WTC11 (cell line): ENCODE data around the gene MPP2. TPM values are rescaled to one million over a fixed set of nuclear protein-coding genes. Genes with fewer than 3 reads are reported as not detected.

Source experiments
- ATF3 ChIP-seq: sonication (generic); formaldehyde crosslinking; conservative IDR thresholded peaks from 2 replicates; pipeline ENCODE4 v1.8.1; 2022; ENCODE audit warnings: mild to moderate bottlenecking, missing genetic modification reagents
- ATF6 ChIP-seq: sonication (generic); formaldehyde crosslinking; IDR thresholded peaks from 2 replicates; pipeline ENCODE4 v1.8.1; 2023; ENCODE audit warnings: mild to moderate bottlenecking, missing genetic modification reagents
- E2F1 ChIP-seq: sonication (generic); formaldehyde crosslinking; IDR thresholded peaks from 2 replicates; pipeline ENCODE4 v1.8.0; 2022; ENCODE audit warnings: mild to moderate bottlenecking, missing genetic modification reagents
- ETV6 ChIP-seq: sonication (generic); formaldehyde crosslinking; IDR thresholded peaks from 2 replicates; pipeline ENCODE4 v1.8.1; 2022; ENCODE audit warnings: mild to moderate bottlenecking, missing genetic modification reagents
- FOXJ3 ChIP-seq: sonication (generic); formaldehyde crosslinking; IDR thresholded peaks from 2 replicates; pipeline ENCODE4 v1.9.0; 2021; ENCODE audit warnings: missing genetic modification reagents, mild to moderate bottlenecking, borderline replicate concordance
- FOXK1 ChIP-seq: sonication (generic); formaldehyde crosslinking; IDR thresholded peaks from 2 replicates; pipeline ENCODE4 v1.8.0; 2022; ENCODE audit warnings: mild to moderate bottlenecking, moderate library complexity, missing genetic modification reagents
- FOXP1 ChIP-seq: sonication (generic); formaldehyde crosslinking; IDR thresholded peaks from 2 replicates; pipeline ENCODE4 v1.8.0; 2022; ENCODE audit warnings: missing genetic modification reagents, mild to moderate bottlenecking, moderate library complexity, borderline replicate concordance
- GABPB1 ChIP-seq: sonication (generic); formaldehyde crosslinking; IDR thresholded peaks from 2 replicates; pipeline ENCODE4 v1.8.1; 2023; ENCODE audit warnings: mild to moderate bottlenecking, missing genetic modification reagents
- JUN ChIP-seq: sonication (generic); formaldehyde crosslinking; IDR thresholded peaks from 2 replicates; pipeline ENCODE4 v1.8.0; 2023; ENCODE audit warnings: mild to moderate bottlenecking, missing genetic modification reagents
- NFATC4 ChIP-seq: fragments of 250-450 bp; sonication (Bioruptor Pico); IDR thresholded peaks from 2 replicates; pipeline ENCODE4 v1.9.0; 2021; ENCODE audit warnings: mild to moderate bottlenecking
- OVOL2 ChIP-seq: fragments of 250-450 bp; sonication (Bioruptor Pico); IDR thresholded peaks from 2 replicates; pipeline ENCODE4 v1.9.0; 2021; ENCODE audit warnings: mild to moderate bottlenecking, borderline replicate concordance
- SMAD3 ChIP-seq: sonication (generic); formaldehyde crosslinking; IDR thresholded peaks from 2 replicates; pipeline ENCODE4 v1.8.0; 2022; ENCODE audit warnings: missing genetic modification reagents, mild to moderate bottlenecking, borderline replicate concordance
- SMAD4 ChIP-seq: sonication (generic); formaldehyde crosslinking; IDR thresholded peaks from 2 replicates; pipeline ENCODE4 v1.8.0; 2022; ENCODE audit warnings: mild to moderate bottlenecking, missing genetic modification reagents
- TEAD1 ChIP-seq: sonication (generic); formaldehyde crosslinking; IDR thresholded peaks from 2 replicates; pipeline ENCODE4 v1.8.0; 2022; ENCODE audit warnings: mild to moderate bottlenecking, missing genetic modification reagents
- ZNF121 ChIP-seq: sonication (generic); formaldehyde crosslinking; IDR thresholded peaks from 2 replicates; pipeline ENCODE4 v1.8.0; 2023; ENCODE audit warnings: missing genetic modification reagents
- ZNF232 ChIP-seq: sonication (generic); formaldehyde crosslinking; IDR thresholded peaks from 2 replicates; pipeline ENCODE4 v1.8.0; 2022; ENCODE audit warnings: mild to moderate bottlenecking, missing genetic modification reagents
- ZNF281 ChIP-seq: sonication (generic); formaldehyde crosslinking; IDR thresholded peaks from 2 replicates; pipeline ENCODE4 v1.8.0; 2023; ENCODE audit warnings: mild to moderate bottlenecking, missing genetic modification reagents
- total RNA-seq: library from RNA; stranded (reverse); gene quantifications from 3 replicates; pipeline ENCODE4 v1.2.3, GENCODE V29; 2021
- TF ChIP-seq, protein P1 (sequence below): fragments of 250-450 bp; sonication (Bioruptor Pico); IDR thresholded peaks from 2 replicates; pipeline ENCODE4 v1.9.0; 2021; ENCODE audit warnings: mild to moderate bottlenecking
- TF ChIP-seq, protein P2 (sequence below): sonication (generic); formaldehyde crosslinking; IDR thresholded peaks from 2 replicates; pipeline ENCODE4 v1.8.1; 2023; ENCODE audit warnings: mild to moderate bottlenecking, missing genetic modification reagents
- TF ChIP-seq, protein P3 (sequence below): sonication (generic); formaldehyde crosslinking; IDR thresholded peaks from 2 replicates; pipeline ENCODE4 v1.8.0; 2022; ENCODE audit warnings: mild to moderate bottlenecking, missing genetic modification reagents
- TF ChIP-seq, protein P4 (sequence below): sonication (generic); formaldehyde crosslinking; IDR thresholded peaks from 2 replicates; pipeline ENCODE4 v1.8.1; 2023; ENCODE audit warnings: mild to moderate bottlenecking, moderate library complexity, missing genetic modification reagents

Gene MPP2
- total RNA-seq, 1 experiment from 2014 or later = 29.3 TPM

- no peak for TF ChIP-seq FOXJ3
- TF ChIP-seq JUN (CRISPR knock-in tag) = no peak
- TF ChIP-seq, protein P1, sequence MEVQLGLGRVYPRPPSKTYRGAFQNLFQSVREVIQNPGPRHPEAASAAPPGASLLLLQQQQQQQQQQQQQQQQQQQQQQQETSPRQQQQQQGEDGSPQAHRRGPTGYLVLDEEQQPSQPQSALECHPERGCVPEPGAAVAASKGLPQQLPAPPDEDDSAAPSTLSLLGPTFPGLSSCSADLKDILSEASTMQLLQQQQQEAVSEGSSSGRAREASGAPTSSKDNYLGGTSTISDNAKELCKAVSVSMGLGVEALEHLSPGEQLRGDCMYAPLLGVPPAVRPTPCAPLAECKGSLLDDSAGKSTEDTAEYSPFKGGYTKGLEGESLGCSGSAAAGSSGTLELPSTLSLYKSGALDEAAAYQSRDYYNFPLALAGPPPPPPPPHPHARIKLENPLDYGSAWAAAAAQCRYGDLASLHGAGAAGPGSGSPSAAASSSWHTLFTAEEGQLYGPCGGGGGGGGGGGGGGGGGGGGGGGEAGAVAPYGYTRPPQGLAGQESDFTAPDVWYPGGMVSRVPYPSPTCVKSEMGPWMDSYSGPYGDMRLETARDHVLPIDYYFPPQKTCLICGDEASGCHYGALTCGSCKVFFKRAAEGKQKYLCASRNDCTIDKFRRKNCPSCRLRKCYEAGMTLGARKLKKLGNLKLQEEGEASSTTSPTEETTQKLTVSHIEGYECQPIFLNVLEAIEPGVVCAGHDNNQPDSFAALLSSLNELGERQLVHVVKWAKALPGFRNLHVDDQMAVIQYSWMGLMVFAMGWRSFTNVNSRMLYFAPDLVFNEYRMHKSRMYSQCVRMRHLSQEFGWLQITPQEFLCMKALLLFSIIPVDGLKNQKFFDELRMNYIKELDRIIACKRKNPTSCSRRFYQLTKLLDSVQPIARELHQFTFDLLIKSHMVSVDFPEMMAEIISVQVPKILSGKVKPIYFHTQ (CRISPR knock-in tag) = no peak
- TF ChIP-seq TEAD1 (CRISPR knock-in tag) = peak; percentile 71; the same call in 1 of the 2 replicates
- TF ChIP-seq, protein P2, sequence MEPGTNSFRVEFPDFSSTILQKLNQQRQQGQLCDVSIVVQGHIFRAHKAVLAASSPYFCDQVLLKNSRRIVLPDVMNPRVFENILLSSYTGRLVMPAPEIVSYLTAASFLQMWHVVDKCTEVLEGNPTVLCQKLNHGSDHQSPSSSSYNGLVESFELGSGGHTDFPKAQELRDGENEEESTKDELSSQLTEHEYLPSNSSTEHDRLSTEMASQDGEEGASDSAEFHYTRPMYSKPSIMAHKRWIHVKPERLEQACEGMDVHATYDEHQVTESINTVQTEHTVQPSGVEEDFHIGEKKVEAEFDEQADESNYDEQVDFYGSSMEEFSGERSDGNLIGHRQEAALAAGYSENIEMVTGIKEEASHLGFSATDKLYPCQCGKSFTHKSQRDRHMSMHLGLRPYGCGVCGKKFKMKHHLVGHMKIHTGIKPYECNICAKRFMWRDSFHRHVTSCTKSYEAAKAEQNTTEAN (CRISPR knock-in tag) = peak; percentile 13; the same call in 1 of the 2 replicates
- TF ChIP-seq SMAD3 (CRISPR knock-in tag) = peak; percentile 76; the same call in 1 of the 2 replicates
- no peak for TF ChIP-seq SMAD4 (CRISPR knock-in tag)
- TF ChIP-seq ATF6 (CRISPR knock-in tag) = no peak
- 0 out of 2 replicates have a peak, but pooled peaks have one; percentile 38 for TF ChIP-seq FOXK1
- TF ChIP-seq FOXP1 (CRISPR knock-in tag) = peak; percentile 53; the same call in 1 of the 2 replicates
- TF ChIP-seq ZNF121 (CRISPR knock-in tag) = 0 out of 2 replicates have a peak, but pooled peaks have one; percentile 14
- TF ChIP-seq OVOL2 = no peak
- peak; percentile 90 for TF ChIP-seq ZNF232 (CRISPR knock-in tag)
- no peak for TF ChIP-seq GABPB1 (CRISPR knock-in tag)
- no peak for TF ChIP-seq ZNF281 (CRISPR knock-in tag)
- TF ChIP-seq, protein P3, sequence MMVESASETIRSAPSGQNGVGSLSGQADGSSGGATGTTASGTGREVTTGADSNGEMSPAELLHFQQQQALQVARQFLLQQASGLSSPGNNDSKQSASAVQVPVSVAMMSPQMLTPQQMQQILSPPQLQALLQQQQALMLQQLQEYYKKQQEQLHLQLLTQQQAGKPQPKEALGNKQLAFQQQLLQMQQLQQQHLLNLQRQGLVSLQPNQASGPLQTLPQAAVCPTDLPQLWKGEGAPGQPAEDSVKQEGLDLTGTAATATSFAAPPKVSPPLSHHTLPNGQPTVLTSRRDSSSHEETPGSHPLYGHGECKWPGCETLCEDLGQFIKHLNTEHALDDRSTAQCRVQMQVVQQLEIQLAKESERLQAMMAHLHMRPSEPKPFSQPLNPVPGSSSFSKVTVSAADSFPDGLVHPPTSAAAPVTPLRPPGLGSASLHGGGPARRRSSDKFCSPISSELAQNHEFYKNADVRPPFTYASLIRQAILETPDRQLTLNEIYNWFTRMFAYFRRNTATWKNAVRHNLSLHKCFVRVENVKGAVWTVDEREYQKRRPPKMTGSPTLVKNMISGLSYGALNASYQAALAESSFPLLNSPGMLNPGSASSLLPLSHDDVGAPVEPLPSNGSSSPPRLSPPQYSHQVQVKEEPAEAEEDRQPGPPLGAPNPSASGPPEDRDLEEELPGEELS (CRISPR knock-in tag) = peak; percentile 42; the same call in 1 of the 2 replicates
- TF ChIP-seq, protein P4, sequence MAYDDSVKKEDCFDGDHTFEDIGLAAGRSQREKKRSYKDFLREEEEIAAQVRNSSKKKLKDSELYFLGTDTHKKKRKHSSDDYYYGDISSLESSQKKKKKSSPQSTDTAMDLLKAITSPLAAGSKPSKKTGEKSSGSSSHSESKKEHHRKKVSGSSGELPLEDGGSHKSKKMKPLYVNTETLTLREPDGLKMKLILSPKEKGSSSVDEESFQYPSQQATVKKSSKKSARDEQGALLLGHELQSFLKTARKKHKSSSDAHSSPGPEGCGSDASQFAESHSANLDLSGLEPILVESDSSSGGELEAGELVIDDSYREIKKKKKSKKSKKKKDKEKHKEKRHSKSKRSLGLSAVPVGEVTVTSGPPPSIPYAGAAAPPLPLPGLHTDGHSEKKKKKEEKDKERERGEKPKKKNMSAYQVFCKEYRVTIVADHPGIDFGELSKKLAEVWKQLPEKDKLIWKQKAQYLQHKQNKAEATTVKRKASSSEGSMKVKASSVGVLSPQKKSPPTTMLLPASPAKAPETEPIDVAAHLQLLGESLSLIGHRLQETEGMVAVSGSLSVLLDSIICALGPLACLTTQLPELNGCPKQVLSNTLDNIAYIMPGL (CRISPR knock-in tag) = 0 out of 2 replicates have a peak, but pooled peaks have one; percentile 48
- no peak for TF ChIP-seq NFATC4 (CRISPR knock-in tag)
- peak; percentile 70; the same call in 1 of the 2 replicates for TF ChIP-seq E2F1 (CRISPR knock-in tag)
- no peak for TF ChIP-seq ATF3 (CRISPR knock-in tag)
- TF ChIP-seq ETV6 (CRISPR knock-in tag) = peak; percentile 89
Measured at GRCh38 chr17:43952724-43953666, 45.7 kb upstream of the MPP2 start (continued).
